GM21619 (cell line): ENCODE measurements around the gene SALL4.
"Not testable (repeated sequence)": the region's sequence is repeated elsewhere in the genome, so short reads cannot be mapped to it uniquely, and the experiment has no call there.

Experiments
- ATAC-seq: cut with Tn5 transposase; IDR thresholded peaks from one replicate; pipeline ENCODE4 v1.9.1; 2021; ENCODE audit not compliant: unreplicated experiment

The SALL4 gene

DNA sequence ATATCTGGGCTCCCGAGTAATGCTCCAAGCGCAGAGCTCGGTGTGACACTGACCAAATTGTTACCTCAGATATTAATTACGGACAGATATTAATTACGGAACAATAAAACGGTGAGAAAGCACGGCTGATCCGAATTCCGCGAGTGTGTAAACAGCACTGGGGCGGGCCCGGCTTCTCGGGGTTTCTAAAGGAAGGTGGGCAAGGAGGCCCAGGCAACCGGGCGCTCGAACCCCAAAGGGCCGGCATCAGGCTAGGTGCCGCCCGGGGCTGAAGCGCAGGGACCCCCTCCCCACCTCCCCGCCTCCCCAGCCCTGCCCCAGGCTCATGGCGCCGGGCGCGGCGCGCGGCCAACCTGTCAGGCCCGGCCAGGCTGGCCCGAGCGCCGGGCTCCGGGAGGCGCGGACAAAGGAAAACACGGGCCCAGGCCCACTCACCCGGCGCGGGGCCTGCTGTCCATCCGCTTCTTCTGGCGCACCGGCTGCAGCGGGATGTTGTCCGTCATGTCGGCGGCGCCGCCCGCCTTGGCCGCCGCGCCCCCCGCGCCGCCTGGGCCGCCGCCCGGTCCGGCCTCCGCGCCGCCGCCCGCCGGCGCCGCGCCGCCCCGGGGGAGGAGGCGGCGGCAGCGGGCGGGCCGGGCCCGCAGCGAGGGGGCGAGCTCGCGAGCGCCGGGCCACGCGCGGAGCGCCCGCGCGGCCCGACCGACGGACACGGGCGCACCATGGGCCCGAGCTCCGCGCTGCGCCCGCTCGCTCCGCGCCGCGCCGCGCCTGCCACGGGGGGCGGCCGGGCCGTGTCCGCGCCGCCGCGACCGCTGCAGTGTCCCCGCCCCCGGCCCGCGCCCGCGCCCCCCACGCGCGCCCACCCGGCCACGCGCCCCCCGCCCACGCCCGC, 34.2 kb downstream of the SALL4 start, which contains the start of gene ATP9A:
TSS of gene ATP9A (minus strand) at position 524 of the 892 bp plus-strand sequence. CDS start at position 503, 21 bp downstream.
- no peak for ATAC-seq

DNA sequence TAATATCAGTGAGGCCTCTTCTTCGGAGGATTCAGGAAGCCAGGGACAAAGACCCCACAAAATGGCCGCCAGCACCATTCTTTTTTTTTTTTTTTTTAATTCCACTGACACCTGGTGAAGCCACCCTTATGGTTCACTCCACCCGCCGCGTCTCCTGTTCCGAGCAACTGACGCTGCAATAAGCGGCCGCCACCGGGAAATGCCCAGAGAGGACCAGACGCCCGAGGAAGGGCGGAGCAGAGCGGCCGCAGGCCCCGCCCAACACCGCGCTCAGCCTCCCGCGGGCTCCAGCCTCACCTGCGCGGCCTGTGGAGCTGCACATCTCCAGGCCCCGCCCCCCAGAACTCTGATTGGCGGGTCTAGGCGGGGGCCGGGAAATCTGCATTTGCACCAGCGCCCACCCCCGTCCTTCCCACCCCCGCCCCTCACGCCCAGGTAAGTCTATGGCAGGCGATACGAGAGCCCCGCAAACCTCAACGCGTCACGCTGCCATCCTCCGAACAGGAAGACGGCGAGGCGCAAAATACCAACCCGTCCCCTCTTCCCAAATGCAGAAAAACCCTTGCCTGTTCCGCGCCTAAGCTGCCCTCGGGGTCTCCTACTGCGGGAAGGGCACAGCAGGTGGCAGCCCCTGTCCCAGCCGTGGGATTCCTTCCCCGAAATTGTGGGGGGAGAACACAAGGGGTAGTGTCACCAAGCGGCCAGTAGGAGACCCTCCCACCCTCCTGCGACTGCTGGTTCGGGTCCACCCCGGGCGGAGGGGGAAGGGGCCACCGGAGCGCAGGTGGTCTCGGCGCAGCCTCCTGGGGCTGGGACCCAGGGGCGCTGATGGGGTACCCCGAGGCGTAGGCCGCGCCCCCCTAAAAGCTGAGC, 35.1 kb downstream of the SALL4 start:
- no peak for ATAC-seq

DNA sequence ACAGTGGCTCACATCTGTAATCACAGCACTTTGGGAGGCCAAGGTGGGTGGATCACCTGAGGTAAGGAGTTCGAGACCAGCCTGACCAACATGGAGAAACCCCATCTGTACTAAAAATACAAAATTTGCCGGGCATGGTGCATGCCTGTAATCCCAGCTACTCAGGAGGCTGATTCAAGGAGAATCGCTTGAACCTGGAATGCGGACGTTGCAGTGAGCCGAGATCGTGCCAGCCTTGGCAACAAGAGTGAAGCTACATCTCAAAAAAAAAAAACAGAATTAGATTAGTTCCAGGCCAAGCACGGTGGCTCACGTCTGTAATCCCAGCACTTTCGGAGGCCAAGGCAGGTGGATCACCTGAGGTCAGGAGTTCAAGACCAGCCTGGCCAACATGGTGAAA, 36.9 kb downstream of the SALL4 start:
- ATAC-seq, result not testable (repeated sequence)

DNA sequence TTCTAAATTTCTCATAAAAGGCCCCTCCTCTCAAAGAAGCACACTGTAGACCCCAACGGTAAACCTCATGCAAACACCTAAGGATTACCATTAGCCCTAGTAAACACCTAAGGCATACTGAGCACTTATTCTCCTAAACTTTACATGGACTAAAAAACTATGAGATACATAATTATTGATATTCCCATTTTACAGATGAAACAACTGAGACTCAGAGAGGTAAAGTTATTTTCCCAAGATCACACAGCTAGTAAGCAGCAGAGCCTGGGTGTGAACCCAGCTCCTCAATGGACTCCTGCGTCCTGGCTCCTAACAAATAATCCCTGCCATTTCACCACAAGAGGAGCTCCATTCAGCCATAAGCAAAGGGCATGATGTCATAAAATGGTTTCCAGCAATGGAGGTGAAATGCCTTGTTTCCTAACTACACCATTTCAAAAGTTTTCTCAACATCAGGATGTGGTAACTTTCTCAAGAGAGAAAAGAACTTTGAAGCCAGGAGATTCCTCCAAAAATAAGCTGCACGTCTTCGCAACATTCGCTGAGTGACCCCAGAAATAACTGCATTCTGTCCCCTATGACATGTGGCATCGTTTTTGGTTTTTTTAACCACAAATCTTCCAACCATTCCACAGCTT, 38.2 kb downstream of the SALL4 start:
- ATAC-seq, result no peak

DNA sequence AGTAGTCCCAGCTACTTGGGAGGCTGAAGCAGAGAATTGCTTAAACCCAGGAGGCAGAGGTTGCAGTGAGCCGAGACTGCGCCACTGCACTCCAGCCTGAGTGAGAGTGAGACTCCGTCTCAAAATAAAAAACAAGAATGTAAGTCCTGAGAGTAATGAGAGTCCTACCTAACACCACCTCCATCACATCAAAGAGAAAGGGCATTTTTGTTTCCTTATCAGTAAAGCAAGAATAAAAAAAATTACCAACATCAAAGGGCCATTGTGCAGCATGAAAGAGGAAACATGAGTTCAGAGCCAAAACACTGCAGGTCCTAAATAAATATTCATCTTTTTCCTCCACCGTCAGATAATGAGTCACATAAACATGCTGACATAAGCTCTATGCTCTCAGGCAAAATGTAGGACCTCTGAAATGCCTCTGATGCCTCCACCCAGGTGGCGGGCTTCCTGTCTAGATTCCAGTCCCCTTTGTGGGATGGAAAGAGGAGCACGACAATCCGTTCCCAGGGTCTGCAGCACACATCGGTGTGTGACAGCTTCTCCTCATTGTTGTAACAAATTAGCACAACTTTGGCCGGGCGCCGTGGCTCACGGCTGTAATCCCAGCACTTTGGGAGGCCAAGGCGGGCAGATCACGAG, 41.3 kb downstream of the SALL4 start:
- ATAC-seq, result no peak

DNA sequence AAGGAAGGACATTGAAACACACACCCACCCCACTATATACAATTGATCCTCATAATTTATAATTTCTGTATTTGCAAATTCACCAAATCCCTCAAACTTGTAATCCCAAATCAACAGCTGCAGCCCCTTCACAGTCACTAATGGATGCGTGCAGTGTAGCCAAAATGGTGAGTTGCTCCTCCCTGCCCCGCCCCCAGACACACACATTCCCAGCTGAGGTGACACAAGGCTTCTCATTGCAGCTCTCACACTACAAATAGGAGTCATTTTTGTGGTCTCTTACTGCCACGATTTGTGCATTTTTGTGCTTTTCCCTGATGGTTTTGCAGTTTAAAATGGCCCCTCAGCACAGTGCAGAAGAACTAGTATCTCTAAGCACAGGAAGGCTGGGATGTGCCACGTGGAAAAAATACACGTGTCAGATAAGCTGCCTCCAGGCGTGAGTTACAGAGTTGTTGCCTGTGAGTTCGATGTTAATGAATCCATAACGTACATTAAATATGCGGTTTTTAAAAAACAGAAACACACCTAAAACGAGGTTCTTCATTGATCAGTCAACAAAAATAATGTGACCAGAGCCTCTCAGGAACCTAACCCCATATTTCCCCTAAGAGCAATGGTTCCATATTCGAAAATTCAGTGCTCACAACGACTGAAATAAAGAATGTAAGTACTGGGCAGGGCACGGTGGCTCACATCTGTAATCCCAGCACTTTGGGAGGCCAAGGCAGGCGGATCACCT, 42.4 kb downstream of the SALL4 start:
- no peak for ATAC-seq

DNA sequence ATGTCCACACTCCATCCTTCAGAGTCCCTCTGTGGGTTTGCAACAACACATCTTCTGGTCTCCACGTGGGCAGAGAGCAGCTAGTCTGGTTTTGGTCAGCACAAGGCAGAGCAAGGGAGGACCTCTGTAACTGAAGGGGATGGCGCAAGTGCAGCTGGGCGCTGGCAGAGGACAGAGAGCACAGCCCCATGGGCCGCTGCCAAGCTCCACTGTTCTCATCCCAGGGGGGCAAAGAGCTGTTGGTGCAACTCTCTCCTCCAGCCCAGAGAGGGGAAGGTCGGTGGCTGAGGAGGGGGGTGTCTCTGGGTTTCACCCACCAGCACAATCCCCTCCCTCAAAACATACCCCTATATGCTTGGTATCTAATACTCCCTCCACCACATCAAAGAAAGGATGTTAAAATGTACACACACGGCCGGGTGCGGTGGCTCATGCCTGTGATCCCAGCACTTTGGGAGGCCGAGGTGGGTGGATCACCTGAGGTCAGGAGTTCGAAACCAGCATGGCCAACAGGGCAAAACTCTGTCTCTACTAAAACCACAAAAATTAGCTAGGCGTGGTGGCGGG, 43.3 kb downstream of the SALL4 start:
- ATAC-seq, result no peak

DNA sequence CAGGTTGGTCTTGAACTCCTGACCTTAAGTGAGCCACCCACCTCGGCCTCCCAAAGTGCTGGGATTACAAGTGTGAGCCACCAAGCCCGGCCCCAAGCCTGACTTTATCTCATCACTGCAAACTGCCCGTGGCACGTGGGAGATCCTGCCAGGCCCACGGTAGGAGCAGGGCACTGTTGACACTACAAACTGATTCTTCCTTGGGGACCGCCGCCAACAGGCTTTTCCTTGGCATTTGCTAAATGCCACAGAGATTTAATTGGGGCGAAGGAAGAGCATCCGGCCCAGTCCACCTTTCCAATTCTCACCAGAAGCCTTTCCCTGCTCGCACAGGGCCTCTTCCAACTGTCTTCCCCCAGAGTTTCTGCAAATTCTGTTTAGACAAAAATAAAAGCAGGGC, 45.1 kb downstream of the SALL4 start:
- ATAC-seq, result no peak

DNA sequence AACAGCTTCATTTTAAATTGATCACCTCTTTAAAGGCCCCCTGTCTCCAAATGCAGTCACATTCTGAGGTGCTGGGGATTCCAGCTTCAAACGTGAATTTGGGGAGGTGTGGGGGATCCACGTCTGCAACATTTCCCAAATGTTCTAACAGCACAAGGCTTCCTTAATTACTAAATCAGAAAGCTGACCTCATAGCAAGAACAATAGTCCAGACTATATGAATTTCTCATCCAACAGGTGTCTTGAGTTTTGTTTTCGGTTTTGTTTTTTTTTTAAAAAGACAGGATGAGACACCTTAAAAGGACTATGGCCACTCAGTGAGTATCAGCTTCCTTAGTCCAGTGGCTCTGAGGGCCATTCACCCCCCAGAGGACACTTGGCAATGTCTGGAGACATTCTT, 45.7 kb downstream of the SALL4 start:
- no peak for ATAC-seq

DNA sequence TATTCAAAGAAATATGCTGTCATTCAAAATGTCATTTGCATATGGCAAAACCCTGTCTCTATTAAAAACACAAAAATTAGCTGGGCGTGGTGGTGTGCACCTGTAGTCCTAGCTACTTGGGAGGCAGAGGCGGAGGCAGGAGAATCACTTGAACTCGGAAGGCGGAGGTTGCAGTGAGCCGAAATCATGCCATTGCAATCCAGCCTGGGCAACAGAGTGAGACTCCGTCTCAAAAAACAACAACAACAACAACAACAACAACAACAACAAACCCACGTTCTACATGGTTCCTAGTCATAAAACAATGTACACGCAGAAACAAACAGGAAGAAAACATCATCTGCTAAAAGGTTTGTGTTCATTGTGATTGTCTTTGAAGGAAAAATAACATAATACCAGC, 49.1 kb downstream of the SALL4 start:
- not testable (repeated sequence) for ATAC-seq

DNA sequence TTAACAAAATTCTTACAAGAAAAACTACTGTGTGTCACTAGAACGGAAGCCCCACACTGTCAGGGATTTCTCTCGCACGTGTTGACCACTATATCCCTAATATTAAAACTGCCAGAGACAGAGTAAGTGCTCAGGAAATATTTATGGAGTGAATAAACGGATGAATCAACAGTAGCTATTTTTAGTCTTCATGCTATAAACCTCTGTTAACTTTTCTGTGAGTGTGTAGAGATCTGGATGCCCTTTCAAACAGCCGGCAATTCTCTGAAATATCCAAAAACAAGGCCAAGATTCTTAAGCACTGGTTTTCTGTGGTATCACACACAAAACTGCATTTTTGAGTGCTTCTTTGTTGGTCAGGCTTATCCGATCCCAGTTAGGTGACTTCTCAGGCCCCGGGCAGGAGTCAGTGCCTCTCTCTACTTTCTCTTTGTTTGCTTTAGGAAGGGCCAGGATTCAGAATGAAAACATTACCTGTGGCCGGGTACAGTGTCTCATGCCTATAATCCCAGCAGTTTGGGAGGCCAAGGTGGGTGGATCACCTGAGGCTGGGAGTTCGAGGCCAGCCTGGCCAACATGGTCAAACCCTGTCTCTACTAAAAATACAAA, 49.9 kb downstream of the SALL4 start:
- no peak for ATAC-seq

DNA sequence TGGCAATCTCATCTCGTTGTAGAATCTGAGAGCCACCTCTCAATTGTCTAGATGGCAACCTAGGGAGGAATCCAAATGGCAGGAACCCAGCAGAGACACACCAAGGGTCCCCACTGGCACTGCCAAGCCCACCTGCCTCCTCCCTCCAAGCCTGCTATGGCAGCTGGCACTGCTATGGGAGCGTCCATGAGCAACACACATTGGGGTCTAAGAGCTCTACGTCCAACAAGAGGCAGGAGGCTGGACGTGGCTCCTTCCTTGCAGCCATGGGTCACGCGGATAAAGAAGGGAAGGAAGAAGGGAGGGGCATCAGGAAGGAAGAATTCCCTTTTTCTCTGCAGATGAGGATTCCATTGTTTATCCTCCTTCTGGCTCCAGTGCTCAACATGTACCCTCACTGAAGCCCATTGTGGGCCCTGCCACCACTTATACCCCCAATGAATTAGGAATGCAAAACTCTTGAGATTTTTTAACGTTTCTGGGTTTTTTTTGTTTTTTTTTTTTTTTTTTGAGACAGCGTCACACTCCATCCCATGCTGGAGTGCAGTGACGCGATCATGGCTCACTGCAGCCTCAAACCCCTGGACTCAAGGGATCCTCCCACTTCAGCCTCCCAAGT, 51.4 kb downstream of the SALL4 start:
- ATAC-seq, result no peak

DNA sequence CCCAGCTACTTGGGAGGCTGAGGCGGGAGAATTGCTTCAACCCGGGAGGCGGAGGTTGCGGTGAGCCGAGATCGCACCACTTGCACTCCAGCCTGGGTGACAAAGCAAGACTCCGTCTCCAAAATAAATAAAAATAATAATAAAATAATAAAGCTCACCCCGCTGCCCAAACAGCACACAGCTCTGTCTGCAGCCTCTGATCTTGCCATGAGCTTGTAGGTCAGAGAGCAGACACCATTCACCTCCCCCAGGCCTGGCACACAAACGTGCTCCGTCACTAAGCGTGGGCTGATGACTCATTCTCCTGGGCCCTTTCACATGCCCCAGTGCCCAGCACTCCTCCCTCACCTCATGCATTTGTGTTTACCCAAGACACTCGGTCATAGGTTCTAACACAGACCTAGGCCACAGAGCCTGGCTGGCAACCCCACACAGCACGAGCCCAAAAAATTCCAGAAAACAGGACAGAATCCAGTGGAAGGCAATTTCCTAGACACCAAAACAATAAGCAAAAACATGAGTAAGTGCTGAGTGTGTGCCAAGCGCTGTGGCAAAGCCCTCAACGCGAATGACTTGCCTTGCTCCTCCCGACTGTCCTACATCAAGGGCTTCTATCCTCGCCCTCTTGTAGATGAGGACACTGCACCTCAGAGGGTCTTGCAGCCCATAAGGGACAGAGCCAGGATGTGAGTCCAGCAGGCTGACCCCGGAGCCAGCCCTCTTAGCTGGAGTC, 52.1 kb downstream of the SALL4 start:
- no peak for ATAC-seq

DNA sequence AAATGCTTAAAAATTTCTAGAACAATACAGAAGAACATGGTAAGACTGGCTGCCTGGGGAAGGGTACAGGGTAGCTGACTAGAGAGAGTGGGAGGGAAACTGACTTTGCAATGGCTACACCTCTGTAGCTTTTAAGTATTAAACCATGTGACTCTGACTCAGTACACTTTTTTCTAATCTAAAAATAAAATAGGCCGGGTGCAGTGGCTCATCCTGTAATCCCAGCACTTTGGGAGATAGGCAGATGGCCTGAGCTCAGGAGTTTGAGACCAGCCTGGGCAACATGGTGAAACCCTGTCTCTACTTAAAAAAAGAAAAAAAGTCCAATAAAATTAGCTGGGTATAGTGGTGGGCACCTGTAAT, 52.7 kb downstream of the SALL4 start:
- ATAC-seq, result no peak

DNA sequence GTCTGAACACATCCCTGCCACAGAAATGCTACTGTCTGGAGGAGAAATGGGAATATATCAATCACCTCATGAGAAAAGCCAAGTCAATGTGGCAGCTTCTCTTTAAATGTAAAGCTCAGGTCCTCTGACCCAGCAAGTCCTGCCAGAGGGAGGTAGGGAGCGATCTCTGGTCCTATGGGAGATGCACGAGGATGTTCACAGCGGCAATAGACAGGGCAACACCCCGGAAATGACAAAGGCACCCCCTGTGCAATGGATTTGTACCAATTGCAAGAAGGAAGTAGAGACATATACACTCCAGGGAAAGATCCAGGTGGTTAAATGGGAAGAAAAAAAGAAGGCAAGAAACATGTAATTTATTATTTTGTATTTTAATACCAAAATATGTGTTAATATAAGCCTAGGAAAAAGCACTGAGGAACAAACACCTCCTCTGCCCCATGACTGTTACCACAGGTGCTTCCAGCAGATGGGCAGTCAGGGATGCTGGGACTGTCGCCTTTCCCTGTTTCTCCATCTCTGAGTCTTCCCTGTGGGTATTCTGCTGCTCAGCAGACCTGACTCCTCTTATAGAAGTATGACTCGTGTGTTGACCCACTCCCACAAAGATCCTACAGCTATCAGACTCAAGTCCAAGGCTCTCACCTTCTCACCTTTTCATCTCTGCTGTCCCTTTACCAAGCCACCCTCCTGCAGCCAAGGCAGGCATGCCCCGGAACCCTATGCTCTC, 55.0 kb downstream of the SALL4 start:
- no peak for ATAC-seq

DNA sequence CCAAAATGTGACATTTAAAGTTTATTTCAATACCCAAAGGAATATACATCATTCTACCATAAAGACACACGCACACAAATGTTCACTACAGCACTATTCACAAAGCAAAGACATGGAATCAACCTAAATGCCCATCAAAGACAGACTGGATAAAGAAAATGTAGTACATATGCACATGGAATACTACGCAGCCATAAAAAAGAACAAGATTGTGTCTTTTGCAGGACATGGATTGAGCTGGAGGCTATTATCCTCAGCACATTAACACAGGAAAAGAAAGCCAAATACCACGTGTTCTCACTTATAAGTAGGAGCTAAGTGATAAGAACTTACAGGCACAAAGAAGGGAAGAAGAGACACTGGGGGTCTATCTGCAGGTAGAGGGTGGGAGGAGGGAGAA, 56.5 kb downstream of the SALL4 start:
- no peak for ATAC-seq

DNA sequence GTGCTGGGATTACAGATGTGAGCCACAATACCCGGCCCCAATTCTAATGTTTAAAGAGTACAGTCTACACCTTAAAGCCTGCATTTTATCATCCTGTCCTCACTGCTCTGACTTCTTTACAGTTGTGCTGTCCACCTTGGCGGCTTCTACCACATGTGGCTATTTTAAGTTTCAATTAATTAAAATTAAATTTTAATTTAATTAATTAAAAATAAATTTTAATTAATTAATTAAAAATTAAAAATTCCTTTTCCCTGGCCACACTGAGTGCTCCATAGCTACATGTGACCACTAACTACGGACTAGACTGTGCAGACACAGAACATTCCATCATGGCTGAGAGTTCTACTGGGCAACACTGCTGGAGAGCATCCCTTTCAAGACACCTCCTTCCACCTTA, 61.5 kb downstream of the SALL4 start:
- no peak for ATAC-seq

DNA sequence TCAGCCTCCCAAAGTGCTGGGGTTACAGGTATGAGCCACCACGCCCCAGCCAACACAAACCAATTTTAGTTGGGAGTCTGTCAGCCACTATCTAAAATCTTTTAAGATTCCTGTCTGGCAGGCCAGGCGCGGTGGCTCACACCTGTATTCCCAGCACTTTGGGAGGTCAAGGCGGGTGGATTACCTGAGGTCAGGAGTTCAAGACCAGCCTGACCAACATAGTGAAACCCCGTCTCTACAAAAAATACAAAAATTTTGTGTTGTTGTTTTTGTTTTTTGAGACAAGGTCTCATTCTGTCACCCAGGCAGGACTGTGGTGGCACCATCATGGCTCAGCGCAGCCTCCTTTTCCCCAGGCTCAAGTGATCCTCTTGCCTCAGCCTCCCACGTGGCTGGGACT, 62.0 kb downstream of the SALL4 start:
- ATAC-seq, result not testable (repeated sequence)
